Measurements from ENCODE around the gene ADGRB3. TPM values are rescaled to one million over a fixed set of nuclear protein-coding genes. Genes with fewer than 3 reads are reported as not detected.

The ADGRB3 gene
- total and polyA plus RNA-seq, 2 donors (not counting 1 experiment from before 2014, with no cell fraction given), result not detected

DNA sequence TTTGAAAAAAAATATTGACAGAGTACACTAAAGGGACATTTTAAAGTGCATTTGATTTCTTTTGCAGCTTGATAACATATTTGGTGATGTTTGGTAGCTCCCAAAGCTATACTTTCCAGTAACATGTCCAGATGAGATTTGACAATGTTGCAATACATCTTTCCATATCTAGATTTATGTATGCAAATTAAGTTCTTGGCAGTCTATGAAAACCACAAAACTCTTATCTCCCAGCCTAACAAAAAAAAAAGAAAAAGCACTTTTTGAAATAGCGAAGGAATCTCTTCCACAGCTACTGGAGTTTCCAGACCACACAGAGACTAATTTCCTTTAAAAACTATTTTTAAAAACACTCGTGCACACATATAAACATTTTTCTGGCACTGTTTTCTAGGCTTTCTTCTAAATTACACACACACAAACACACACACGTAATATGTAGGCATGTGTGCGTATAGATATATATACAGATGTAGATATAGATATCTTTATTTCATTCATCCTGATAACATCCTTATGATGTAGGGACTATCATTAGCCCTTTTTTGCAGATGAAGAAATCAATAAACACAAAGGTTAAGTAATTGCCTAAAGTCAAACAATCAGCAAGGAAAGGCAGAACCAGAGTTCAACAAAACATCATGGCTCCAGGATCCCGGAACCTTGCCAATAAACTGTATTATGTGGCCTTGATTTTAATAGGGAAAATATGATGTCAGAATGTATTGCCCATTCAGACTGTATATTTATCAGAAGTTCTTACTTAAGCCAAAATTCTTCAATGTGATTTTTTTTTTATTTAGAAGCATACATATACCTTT, 93.3 kb downstream of the ADGRB3 start:
- Histone ChIP-seq H4K20me1 (ENCODE audit: control insufficient read depth, insufficient read depth, low read length, poor library complexity, severe bottlenecking) (no peaks in the 10 kb centered on the region), H3K4me2 (replicated peaks; ENCODE audit: low read depth, low read length, poor library complexity, severe bottlenecking) (no peak overlapping the region), H3K27ac (ENCODE audit: low read length in 2 of 2) (no peak overlapping the region), H3K9ac (ENCODE audit: low read length) (no peak overlapping the region), H2AFZ (ENCODE audit: insufficient read depth, low read depth, low read length, poor library complexity, severe bottlenecking) (no peak overlapping the region), H3K9me3 (ENCODE audit: control extremely low read depth in 1 of 3, control insufficient read depth in 2 of 3, insufficient read depth in 1 of 3, low read length in 2 of 3) (no peaks in the 10 kb centered on the region), H3K4me1 (ENCODE audit: control insufficient read depth in 2 of 2, insufficient read depth in 2 of 2, low read length in 2 of 2) (no peaks in the 10 kb centered on the region), H3K79me2 (ENCODE audit: control insufficient read depth, insufficient read depth, low read length) (no peaks in the 10 kb centered on the region), H3K36me3 (replicated peaks in 1 of 2; ENCODE audit: control extremely low read depth in 1 of 2, control insufficient read depth in 1 of 2, extremely low read depth in 1 of 2, insufficient read depth in 2 of 2, low read length in 1 of 2) (no peaks in the 10 kb centered on the region), H3K4me3 (ENCODE audit: control extremely low read depth in 1 of 5, extremely low read depth in 1 of 5, insufficient read depth in 1 of 5, low read depth in 2 of 5, low read length in 4 of 5) (no peak overlapping the region), H3K27me3 (replicated peaks in 1 of 4; ENCODE audit: control extremely low read depth in 1 of 4, control insufficient read depth in 3 of 4, insufficient read depth in 4 of 4, low read length in 3 of 4) (no peaks in the 10 kb centered on the region)
- no peak for DNase-seq
- H3K27ac Mint-ChIP-seq, result no peak overlapping the region
- H3K9me3 Mint-ChIP-seq (ENCODE audit: insufficient read depth), result no peaks in the 10 kb centered on the region
- TF ChIP-seq, protein P1, sequence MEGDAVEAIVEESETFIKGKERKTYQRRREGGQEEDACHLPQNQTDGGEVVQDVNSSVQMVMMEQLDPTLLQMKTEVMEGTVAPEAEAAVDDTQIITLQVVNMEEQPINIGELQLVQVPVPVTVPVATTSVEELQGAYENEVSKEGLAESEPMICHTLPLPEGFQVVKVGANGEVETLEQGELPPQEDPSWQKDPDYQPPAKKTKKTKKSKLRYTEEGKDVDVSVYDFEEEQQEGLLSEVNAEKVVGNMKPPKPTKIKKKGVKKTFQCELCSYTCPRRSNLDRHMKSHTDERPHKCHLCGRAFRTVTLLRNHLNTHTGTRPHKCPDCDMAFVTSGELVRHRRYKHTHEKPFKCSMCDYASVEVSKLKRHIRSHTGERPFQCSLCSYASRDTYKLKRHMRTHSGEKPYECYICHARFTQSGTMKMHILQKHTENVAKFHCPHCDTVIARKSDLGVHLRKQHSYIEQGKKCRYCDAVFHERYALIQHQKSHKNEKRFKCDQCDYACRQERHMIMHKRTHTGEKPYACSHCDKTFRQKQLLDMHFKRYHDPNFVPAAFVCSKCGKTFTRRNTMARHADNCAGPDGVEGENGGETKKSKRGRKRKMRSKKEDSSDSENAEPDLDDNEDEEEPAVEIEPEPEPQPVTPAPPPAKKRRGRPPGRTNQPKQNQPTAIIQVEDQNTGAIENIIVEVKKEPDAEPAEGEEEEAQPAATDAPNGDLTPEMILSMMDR (IDR thresholded peaks at IDR 0.05), result no peak
- no peak for TF ChIP-seq EZH2 (IDR thresholded peaks at IDR 0.05; ENCODE audit: borderline replicate concordance, insufficient read depth, low read depth, low read length, poor library complexity, severe bottlenecking)
- ChIA-PET CTCF (no interaction called here), POLR2A (no interaction called here)
- intact Hi-C loops (cut with micrococcal nuclease), result no loop called here
- H3K4me1 Mint-ChIP-seq, result no peaks in the 10 kb centered on the region
- H3K27me3 Mint-ChIP-seq, result no peaks in the 10 kb centered on the region
- H3K4me3 Mint-ChIP-seq, result no peak overlapping the region
- ATAC-seq (ENCODE audit: low read depth), result no peak
- no CpG with 5 or more reads among the region's 5 CpGs for WGBS (ENCODE audit: insufficient coverage)

DNA sequence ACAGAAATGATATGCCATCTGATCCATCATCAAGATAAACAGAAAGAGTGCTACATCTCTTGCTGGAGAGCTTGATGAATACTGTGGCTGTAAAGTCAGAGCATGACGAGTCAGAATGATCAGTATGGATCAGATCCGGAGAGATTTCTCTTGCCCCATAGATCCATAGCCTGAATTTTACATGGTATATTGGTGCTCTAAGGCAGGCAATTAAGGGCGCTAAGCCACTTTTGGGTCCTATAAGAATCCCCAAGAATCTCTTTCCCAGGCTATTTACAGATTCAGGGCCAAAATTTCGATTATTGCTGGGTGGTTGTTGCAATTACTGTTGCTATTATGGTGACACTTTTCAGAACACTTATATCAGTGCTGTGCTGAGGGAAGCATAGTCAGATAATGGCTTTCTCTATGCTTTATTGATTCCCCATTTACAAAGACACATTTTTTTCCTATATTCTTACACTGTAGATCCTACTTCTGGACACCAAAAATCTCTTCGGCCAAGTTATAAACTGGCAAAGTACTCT, 94.4 kb downstream of the ADGRB3 start:
- no peak overlapping the region for H3K9ac ChIP-seq (ENCODE audit: low read length)
- 100% methylated on average over 2 of the region's 5 CpGs for WGBS (ENCODE audit: insufficient coverage)
- no peaks in the 10 kb centered on the region for H3K9me3 ChIP-seq (ENCODE audit: control extremely low read depth in 1 of 3, control insufficient read depth in 2 of 3, insufficient read depth in 1 of 3, low read length in 2 of 3)
- no peaks in the 10 kb centered on the region for H3K79me2 ChIP-seq (ENCODE audit: control insufficient read depth, insufficient read depth, low read length)
- no peaks in the 10 kb centered on the region for H3K4me1 ChIP-seq (ENCODE audit: control insufficient read depth in 2 of 2, insufficient read depth in 2 of 2, low read length in 2 of 2)
- no peak overlapping the region for H3K4me2 ChIP-seq (replicated peaks; ENCODE audit: low read depth, low read length, poor library complexity, severe bottlenecking)
- H3K36me3 ChIP-seq (replicated peaks in 1 of 2; ENCODE audit: control extremely low read depth in 1 of 2, control insufficient read depth in 1 of 2, extremely low read depth in 1 of 2, insufficient read depth in 2 of 2, low read length in 1 of 2), result no peaks in the 10 kb centered on the region
- ChIA-PET POLR2A (no interaction called here), CTCF (no interaction called here)
- Mint-ChIP-seq H3K9me3 (ENCODE audit: insufficient read depth) (no peaks in the 10 kb centered on the region), H3K27ac (no peak overlapping the region), H3K27me3 (no peaks in the 10 kb centered on the region), H3K4me1 (no peaks in the 10 kb centered on the region), H3K4me3 (no peak overlapping the region)
- no peak for ATAC-seq (ENCODE audit: low read depth)
- DNase-seq, result no peak
- H2AFZ ChIP-seq (ENCODE audit: insufficient read depth, low read depth, low read length, poor library complexity, severe bottlenecking), result no peak overlapping the region
- intact Hi-C loops (cut with micrococcal nuclease), result no loop called here
- no peak overlapping the region for H3K4me3 ChIP-seq (ENCODE audit: control extremely low read depth in 1 of 5, extremely low read depth in 1 of 5, insufficient read depth in 1 of 5, low read depth in 2 of 5, low read length in 4 of 5)
- H3K27ac ChIP-seq (ENCODE audit: low read length in 2 of 2), result no peak overlapping the region
- H4K20me1 ChIP-seq (ENCODE audit: control insufficient read depth, insufficient read depth, low read length, poor library complexity, severe bottlenecking), result no peaks in the 10 kb centered on the region
- no peak for TF ChIP-seq EZH2 (IDR thresholded peaks at IDR 0.05; ENCODE audit: borderline replicate concordance, insufficient read depth, low read depth, low read length, poor library complexity, severe bottlenecking)
- TF ChIP-seq, protein P1 (IDR thresholded peaks at IDR 0.05), result no peak
- H3K27me3 ChIP-seq (replicated peaks in 1 of 4; ENCODE audit: control extremely low read depth in 1 of 4, control insufficient read depth in 3 of 4, insufficient read depth in 4 of 4, low read length in 3 of 4), result no peaks in the 10 kb centered on the region
